Fibroblast of the aortic adventitia (primary cell): Measurements from ENCODE around the gene DENND1A. TPM values are rescaled to one million over a fixed set of nuclear protein-coding genes. Genes with fewer than 3 reads are reported as not detected.

ENCODE experiments used
- DNase-seq: peaks from one replicate; pipeline ENCODE4 v3.0.0-alpha.2; 2010; ENCODE audit warnings: low read depth
- H3K4me3 ChIP-seq: 2 replicates; pipeline ENCODE4 v1.5.1; 2011; ENCODE audit warnings: low read depth, mild to moderate bottlenecking, control low read depth, low read length, moderate library complexity
- total RNA-seq: library from RNA; depleted of rRNA; stranded (reverse); fragments of >200 nt; gene quantifications from 2 replicates; pipeline ENCODE4 v1.2.3, GENCODE V29; 2012; ENCODE audit warnings: low replicate concordance
- TF ChIP-seq, protein P1 (sequence below): IDR thresholded peaks from 2 replicates; pipeline ENCODE4 v1.5.1; 2011; ENCODE audit warnings: mild to moderate bottlenecking, low read length, control low read depth, inconsistent platforms; ENCODE audit not compliant: insufficient read depth

The DENND1A gene
- total RNA-seq, 1 donor, result 27.7 TPM

DNA sequence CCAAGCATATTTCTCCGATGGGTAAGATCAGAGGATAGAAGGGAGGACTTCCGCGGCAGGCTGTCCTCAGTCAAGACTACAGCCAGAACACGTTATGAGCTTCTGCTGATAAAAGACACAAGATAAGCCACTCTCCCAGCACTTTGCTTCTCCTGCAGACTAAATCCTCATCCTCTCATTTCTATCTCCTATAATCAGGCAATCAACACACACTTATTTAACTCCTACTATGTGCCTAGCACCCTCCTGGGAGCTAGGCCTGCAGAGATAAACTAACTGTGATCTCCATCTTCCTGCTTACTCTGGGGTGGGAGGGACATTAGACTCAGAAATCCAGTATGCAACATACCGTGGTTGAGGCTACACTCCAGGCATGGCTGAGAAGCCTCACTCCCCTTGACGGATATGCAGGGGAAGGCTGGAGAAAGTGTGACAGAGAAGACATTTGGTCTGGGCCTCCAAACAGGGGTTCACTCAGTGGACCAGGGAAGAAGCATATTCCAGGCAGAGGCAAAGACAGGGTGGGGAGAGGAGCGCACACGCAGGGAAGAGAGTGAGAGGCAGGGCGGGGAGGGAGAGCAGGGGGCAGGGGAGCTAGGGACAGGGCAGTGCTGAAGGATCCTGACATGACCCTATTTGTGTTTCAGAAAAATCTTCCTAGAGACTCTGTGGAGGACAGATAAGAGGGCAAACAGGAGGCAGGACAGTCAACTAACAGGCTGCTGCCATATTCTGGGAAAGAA is 274.1 kb downstream of the DENND1A start:
- H3K4me3 ChIP-seq, result no peak overlapping the region
- DNase-seq, result no peak
- TF ChIP-seq, protein P1, sequence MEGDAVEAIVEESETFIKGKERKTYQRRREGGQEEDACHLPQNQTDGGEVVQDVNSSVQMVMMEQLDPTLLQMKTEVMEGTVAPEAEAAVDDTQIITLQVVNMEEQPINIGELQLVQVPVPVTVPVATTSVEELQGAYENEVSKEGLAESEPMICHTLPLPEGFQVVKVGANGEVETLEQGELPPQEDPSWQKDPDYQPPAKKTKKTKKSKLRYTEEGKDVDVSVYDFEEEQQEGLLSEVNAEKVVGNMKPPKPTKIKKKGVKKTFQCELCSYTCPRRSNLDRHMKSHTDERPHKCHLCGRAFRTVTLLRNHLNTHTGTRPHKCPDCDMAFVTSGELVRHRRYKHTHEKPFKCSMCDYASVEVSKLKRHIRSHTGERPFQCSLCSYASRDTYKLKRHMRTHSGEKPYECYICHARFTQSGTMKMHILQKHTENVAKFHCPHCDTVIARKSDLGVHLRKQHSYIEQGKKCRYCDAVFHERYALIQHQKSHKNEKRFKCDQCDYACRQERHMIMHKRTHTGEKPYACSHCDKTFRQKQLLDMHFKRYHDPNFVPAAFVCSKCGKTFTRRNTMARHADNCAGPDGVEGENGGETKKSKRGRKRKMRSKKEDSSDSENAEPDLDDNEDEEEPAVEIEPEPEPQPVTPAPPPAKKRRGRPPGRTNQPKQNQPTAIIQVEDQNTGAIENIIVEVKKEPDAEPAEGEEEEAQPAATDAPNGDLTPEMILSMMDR, result no peak

DNA sequence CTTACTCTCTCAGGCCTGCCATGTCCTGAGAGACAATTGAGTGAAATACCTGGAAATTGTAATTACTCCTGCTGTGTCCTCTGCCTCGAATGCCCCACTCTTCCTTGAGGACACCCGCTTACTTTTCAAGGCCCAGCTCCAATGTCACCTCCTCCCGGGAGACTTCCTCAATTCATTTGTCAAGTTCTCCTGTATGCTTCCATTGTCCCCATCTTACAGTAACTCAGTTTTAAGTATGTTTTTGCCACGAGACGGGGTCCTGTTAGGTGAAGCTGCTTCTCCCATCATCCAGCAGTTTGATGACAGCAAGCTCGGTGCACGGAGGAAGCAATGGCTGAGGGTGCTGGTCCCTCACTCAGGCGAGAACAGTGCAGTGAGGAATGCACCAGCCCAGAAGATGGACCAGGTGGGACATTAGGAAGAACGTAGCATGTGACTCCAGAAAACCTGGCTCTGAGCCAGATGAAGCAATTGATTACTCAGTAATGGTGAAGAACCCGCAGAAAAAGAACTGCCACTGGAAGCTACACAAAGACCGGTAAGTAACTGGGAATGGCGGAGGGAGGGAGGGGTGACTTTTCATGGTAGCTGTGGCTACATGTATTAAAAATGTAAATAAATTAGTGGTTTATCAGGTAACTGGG is 274.8 kb downstream of the DENND1A start:
- DNase-seq, result no peak
- TF ChIP-seq, protein P1, result no peak
- no peak overlapping the region for H3K4me3 ChIP-seq

DNA sequence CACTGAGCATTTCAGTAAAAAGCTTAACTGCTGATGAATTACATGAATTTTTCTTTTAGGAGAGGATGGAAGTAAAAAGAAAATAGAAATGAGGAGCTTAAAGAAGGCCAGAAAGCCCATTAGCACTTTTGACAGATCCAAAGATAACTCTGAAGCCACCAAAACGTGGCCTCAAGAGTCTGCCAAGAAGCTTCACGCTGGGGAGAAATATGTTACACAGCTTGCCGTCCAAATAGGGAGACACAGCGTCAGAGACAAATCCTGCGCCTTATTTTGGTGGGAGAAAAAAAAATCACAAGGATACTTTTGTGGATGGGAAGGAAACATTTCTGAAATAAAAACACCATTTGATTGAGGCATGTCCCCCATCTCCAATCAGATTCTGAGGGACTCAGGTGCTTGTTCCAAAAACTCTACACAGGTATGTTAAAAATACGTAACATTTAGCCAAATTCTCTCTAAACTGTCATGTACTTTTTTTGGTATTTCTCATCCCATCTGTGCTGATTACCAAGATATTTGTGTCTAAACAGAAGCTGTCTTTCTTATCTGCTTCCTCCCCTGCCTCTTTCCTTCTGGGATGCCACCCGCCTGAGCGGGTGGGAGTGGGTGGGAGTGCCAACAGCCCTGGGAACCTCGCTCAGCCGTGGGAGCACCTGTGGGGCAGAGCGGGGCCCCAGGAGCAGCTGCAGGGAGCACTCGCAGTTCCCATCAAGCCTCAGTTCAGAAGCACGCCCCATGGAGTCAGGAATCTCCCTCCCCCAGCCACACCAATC is 275.5 kb downstream of the DENND1A start:
- no peak overlapping the region for H3K4me3 ChIP-seq
- TF ChIP-seq, protein P1, result no peak
- DNase-seq, result no peak

DNA sequence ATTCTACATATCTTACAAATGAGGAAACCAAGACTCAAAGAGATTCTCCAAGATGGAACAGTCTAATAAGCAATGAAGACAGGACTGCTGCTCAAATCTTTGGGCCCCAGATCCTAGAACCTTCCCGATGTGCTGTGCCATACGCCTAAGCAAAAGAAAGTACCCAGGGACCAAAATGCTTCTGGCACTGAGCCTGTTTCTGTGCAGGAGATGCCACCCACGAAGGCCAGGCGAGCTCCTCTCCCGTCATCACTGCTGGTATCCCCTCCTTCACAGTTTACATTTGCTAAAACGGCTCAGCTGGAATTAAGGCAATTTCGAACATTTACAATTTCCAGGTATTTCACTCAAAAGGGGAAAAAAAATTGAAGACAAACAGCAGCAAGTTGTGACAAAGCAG is 277.5 kb downstream of the DENND1A start:
- DNase-seq, result no peak

DNA sequence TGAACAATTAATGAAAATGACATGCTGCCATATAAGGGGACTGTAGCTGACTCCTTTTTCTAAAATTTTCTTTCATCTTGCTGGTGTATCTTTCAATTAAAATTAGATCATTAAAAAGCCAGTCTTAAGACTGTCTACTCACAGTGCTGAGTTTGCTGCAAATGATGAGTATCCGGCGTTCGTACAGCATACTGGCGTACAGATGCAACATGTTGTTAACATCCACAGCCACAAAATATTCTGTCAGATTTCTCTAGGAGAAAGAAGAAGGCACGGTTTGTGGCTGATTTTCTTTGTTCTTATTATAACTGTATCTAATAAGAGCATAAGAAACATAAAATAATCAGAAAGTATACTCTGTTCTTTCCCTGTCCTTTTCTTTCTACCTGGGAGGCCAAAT is 278.1 kb downstream of the DENND1A start:
- DNase-seq, result no peak
- TF ChIP-seq, protein P1, result no peak
- H3K4me3 ChIP-seq, result no peak overlapping the region

More for the DNA sequence above, 277.5 kb downstream of the DENND1A start:
- TF ChIP-seq, protein P1, result no peak
- H3K4me3 ChIP-seq, result no peak overlapping the region

DNA sequence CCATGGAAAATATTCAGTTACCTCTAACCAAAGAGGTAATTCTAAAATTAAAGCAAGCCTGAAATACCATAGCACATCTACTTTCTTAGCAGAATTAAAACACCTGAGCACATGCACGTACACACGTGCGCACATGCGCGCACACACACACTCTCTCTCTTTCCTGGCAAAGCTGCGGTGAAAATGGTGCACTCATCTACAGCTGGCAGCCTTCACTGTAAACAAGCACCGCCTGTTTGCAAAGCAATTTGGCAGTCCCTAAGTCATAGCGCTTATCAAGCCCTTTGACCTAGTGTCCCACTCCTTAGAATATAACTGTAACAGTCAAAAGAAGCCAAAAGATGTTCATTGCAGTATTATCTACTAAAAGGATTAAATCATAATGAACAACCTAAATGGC is 278.7 kb downstream of the DENND1A start:
- no peak overlapping the region for H3K4me3 ChIP-seq
- TF ChIP-seq, protein P1, result no peak
- no peak for DNase-seq
